Activated CD4-positive, alpha-beta T cell treated with anti-CD3 and anti-CD28 coated beads, Interleukin-2, amount 10 ng/mL, durations not matched to agents 7 days and 5 days (primary cell): ENCODE results near the gene PTPRE. TPM values are rescaled to one million over a fixed set of nuclear protein-coding genes. Genes with fewer than 3 reads are reported as not detected.

Source experiments
- CTCF ChIA-PET: fragments of 350-600 bp; sonication (Branson Sonifier 250); formaldehyde crosslinking; loops from one replicate; lab custom pipeline; 2021; ENCODE audit warnings: antibody characterized with exemption; lab: Charles Lee
- POLR2A ChIA-PET: fragments of 350-600 bp; sonication (Branson Sonifier 250); formaldehyde crosslinking; loops from one replicate; lab custom pipeline; 2021; ENCODE audit warnings: antibody characterized with exemption; lab: Charles Lee
- DNase-seq: peaks from one replicate; pipeline ENCODE4 v3.0.0-alpha.2; 2020
- H3K27ac Mint-ChIP-seq: one replicate; pipeline ENCODE4 v1.8.0; 2021; ENCODE audit warnings: mild to moderate bottlenecking, moderate library complexity, mixed read lengths
- H3K27me3 Mint-ChIP-seq: one replicate; pipeline ENCODE4 v1.8.0; 2021; ENCODE audit warnings: mixed read lengths
- H3K36me3 Mint-ChIP-seq: one replicate; pipeline ENCODE4 v1.8.0; 2021; ENCODE audit warnings: low read depth, mixed read lengths
- H3K4me1 Mint-ChIP-seq: one replicate; pipeline ENCODE4 v1.8.0; 2021; ENCODE audit warnings: mixed read lengths
- H3K4me3 Mint-ChIP-seq: one replicate; pipeline ENCODE4 v1.8.0; 2021; ENCODE audit warnings: mild to moderate bottlenecking, moderate library complexity, mixed read lengths
- H3K9me3 Mint-ChIP-seq: one replicate; pipeline ENCODE4 v1.8.0; 2021; ENCODE audit warnings: mixed read lengths
- total RNA-seq, 2 experiments: library from RNA; stranded (reverse); gene quantifications; one replicate each; pipeline ENCODE4 v1.2.3, GENCODE V29; 2021

The PTPRE gene
- total RNA-seq, 2 experiments from 2014 or later = 24.1 to 25.6 TPM

- Mint-ChIP-seq H3K4me3 (no peak overlapping the region), H3K9me3 (no peaks in the 10 kb centered on the region), H3K36me3 (no peaks in the 10 kb centered on the region), H3K27me3 (no peaks in the 10 kb centered on the region), H3K27ac (no peak overlapping the region), H3K4me1 (peaks cover 7% of the 10 kb centered on the region)
- ChIA-PET CTCF (interaction anchor here (0.6 to 3.6 kb wide), 6 partner anchors 9 to 44 kb away, joined by 3 to 25 read pairs (median 4); no protein-coding TSS in a partner anchor), POLR2A (no interaction called here)
- no peak for DNase-seq
Measured at GRCh38 chr10:128026615-128027300, 119.9 kb downstream of the PTPRE start.

- Mint-ChIP-seq H3K27me3 (no peaks in the 10 kb centered on the region), H3K36me3 (no peaks in the 10 kb centered on the region), H3K9me3 (no peaks in the 10 kb centered on the region), H3K27ac (no peak overlapping the region), H3K4me3 (no peak overlapping the region), H3K4me1 (peaks cover 7% of the 10 kb centered on the region)
- ChIA-PET POLR2A (no interaction called here), CTCF (interaction anchor here (1.0 to 3.6 kb wide), 5 partner anchors 9 to 42 kb away, joined by 3 to 25 read pairs (median 4); no protein-coding TSS in a partner anchor)
- DNase-seq = no peak
Measured at GRCh38 chr10:128027306-128027705, 120.4 kb downstream of the PTPRE start.

GRCh38 chr10:128027822-128028507 is 121.1 kb downstream of the PTPRE start:
- no peaks in the 10 kb centered on the region for H3K36me3 Mint-ChIP-seq
- no peaks in the 10 kb centered on the region for H3K9me3 Mint-ChIP-seq
- POLR2A ChIA-PET = no interaction called here
- no peak for DNase-seq
- CTCF ChIA-PET = interaction anchor here (1.2 to 3.6 kb wide), 3 partner anchors 8 to 17 kb away, joined by 3 to 25 read pairs (median 6); no protein-coding TSS in a partner anchor
- peaks cover 7% of the 10 kb centered on the region for H3K4me1 Mint-ChIP-seq
- H3K27me3 Mint-ChIP-seq = no peaks in the 10 kb centered on the region
- no peak overlapping the region for H3K27ac Mint-ChIP-seq
- no peak overlapping the region for H3K4me3 Mint-ChIP-seq

- Mint-ChIP-seq H3K36me3 (no peaks in the 10 kb centered on the region), H3K27ac (no peak overlapping the region), H3K27me3 (no peaks in the 10 kb centered on the region), H3K4me1 (peaks cover 7% of the 10 kb centered on the region), H3K9me3 (no peaks in the 10 kb centered on the region), H3K4me3 (no peak overlapping the region)
- CTCF ChIA-PET = interaction anchor here (1.2 to 2.2 kb wide), 5 partner anchors 8 to 122 kb away, joined by 3 to 5 read pairs (median 3); partner anchors contain the start of gene PTPRE
- POLR2A ChIA-PET = no interaction called here
- DNase-seq = no peak
Measured at GRCh38 chr10:128028508-128029289, 121.8 kb downstream of the PTPRE start.

GRCh38 chr10:128029290-128029651 is 122.4 kb downstream of the PTPRE start:
- Mint-ChIP-seq H3K4me1 (peaks cover 7% of the 10 kb centered on the region), H3K27me3 (no peaks in the 10 kb centered on the region), H3K36me3 (no peaks in the 10 kb centered on the region), H3K27ac (no peak overlapping the region), H3K4me3 (no peak overlapping the region), H3K9me3 (no peaks in the 10 kb centered on the region)
- ChIA-PET CTCF (interaction anchor here (1.2 to 2.2 kb wide), 4 partner anchors 9 to 123 kb away, joined by 3 to 5 read pairs (median 4); partner anchors contain the start of gene PTPRE), POLR2A (no interaction called here)
- no peak for DNase-seq

GRCh38 chr10:128029731-128030369 is 122.9 kb downstream of the PTPRE start:
- no peaks in the 10 kb centered on the region for H3K9me3 Mint-ChIP-seq
- ChIA-PET POLR2A (no interaction called here), CTCF (interaction anchor here (1.2 to 2.2 kb wide), 4 partner anchors 9 to 123 kb away, joined by 3 to 5 read pairs (median 4); partner anchors contain the start of gene PTPRE)

GRCh38 chr10:128030498-128031072 is 123.7 kb downstream of the PTPRE start:
- ChIA-PET POLR2A (no interaction called here), CTCF (interaction anchor here (1.9 to 2.2 kb wide), 2 partner anchors 10 to 18 kb away, joined by 4 to 5 read pairs; no protein-coding TSS in a partner anchor)
- Mint-ChIP-seq H3K36me3 (no peaks in the 10 kb centered on the region), H3K9me3 (no peaks in the 10 kb centered on the region), H3K4me1 (peaks cover 7% of the 10 kb centered on the region), H3K4me3 (no peak overlapping the region), H3K27ac (no peak overlapping the region), H3K27me3 (no peaks in the 10 kb centered on the region)
- no peak for DNase-seq

More at GRCh38 chr10:128029731-128030369, 122.9 kb downstream of the PTPRE start:
- H3K27ac Mint-ChIP-seq = no peak overlapping the region
- no peaks in the 10 kb centered on the region for H3K36me3 Mint-ChIP-seq
- H3K4me3 Mint-ChIP-seq = no peak overlapping the region
- no peaks in the 10 kb centered on the region for H3K27me3 Mint-ChIP-seq
- no peak for DNase-seq
- peaks cover 7% of the 10 kb centered on the region for H3K4me1 Mint-ChIP-seq

- ChIA-PET CTCF (interaction anchor here (2.2 kb wide), 1 partner anchor 11 kb away, joined by 5 read pairs; no protein-coding TSS in a partner anchor), POLR2A (no interaction called here)
- Mint-ChIP-seq H3K36me3 (no peaks in the 10 kb centered on the region), H3K4me3 (no peak overlapping the region), H3K27ac (no peak overlapping the region), H3K27me3 (no peaks in the 10 kb centered on the region), H3K9me3 (no peaks in the 10 kb centered on the region), H3K4me1 (peaks cover 7% of the 10 kb centered on the region)
- DNase-seq = no peak
Measured at GRCh38 chr10:128031216-128031615, 124.3 kb downstream of the PTPRE start.

GRCh38 chr10:128032466-128032865 is 125.6 kb downstream of the PTPRE start:
- Mint-ChIP-seq H3K9me3 (no peaks in the 10 kb centered on the region), H3K27me3 (peaks cover 2% of the 10 kb centered on the region), H3K27ac (no peak overlapping the region), H3K4me1 (no peaks in the 10 kb centered on the region), H3K36me3 (no peaks in the 10 kb centered on the region), H3K4me3 (no peak overlapping the region)
- POLR2A ChIA-PET = no interaction called here
- DNase-seq = no peak
- CTCF ChIA-PET = interaction anchor here (1.2 to 1.4 kb wide), 3 partner anchors 16 to 125 kb away, joined by 3 to 4 read pairs (median 3); partner anchors contain the start of gene PTPRE

- ChIA-PET CTCF (interaction anchor here (0.6 to 3.7 kb wide), 25 partner anchors 9 to 143 kb away, joined by 3 to 51 read pairs (median 4); partner anchors contain the start of gene PTPRE), POLR2A (no interaction called here)
- no peak overlapping the region for H3K27ac Mint-ChIP-seq
- H3K4me3 Mint-ChIP-seq = no peak overlapping the region
- no peaks in the 10 kb centered on the region for H3K4me1 Mint-ChIP-seq
- no peaks in the 10 kb centered on the region for H3K36me3 Mint-ChIP-seq
- DNase-seq = peak; percentile 62
- H3K9me3 Mint-ChIP-seq = no peaks in the 10 kb centered on the region
- H3K27me3 Mint-ChIP-seq = peaks cover 2% of the 10 kb centered on the region
Measured at GRCh38 chr10:128035557-128035973, 128.7 kb downstream of the PTPRE start.

- Mint-ChIP-seq H3K27me3 (peaks cover 2% of the 10 kb centered on the region), H3K9me3 (no peaks in the 10 kb centered on the region), H3K4me1 (no peaks in the 10 kb centered on the region), H3K27ac (no peak overlapping the region), H3K36me3 (no peaks in the 10 kb centered on the region), H3K4me3 (no peak overlapping the region)
- POLR2A ChIA-PET = no interaction called here
- CTCF ChIA-PET = interaction anchor here (0.6 to 3.7 kb wide), 21 partner anchors 9 to 131 kb away, joined by 3 to 51 read pairs (median 6); partner anchors contain the start of gene PTPRE
- no peak for DNase-seq
Measured at GRCh38 chr10:128036011-128036615, 129.2 kb downstream of the PTPRE start.
